ENCODE data around the gene ZNF892.
"Not testable (repeated sequence)": the region's sequence is repeated elsewhere in the genome, so short reads cannot be mapped to it uniquely, and the experiment has no call there.

The ZNF892 gene

GRCh38 chr2:95231723-95232122, 24.4 kb downstream of the ZNF892 start:
- no peak for DNase-seq

GRCh38 chr2:95232232-95232631, 24.9 kb downstream of the ZNF892 start:
- no peak for DNase-seq

DNA sequence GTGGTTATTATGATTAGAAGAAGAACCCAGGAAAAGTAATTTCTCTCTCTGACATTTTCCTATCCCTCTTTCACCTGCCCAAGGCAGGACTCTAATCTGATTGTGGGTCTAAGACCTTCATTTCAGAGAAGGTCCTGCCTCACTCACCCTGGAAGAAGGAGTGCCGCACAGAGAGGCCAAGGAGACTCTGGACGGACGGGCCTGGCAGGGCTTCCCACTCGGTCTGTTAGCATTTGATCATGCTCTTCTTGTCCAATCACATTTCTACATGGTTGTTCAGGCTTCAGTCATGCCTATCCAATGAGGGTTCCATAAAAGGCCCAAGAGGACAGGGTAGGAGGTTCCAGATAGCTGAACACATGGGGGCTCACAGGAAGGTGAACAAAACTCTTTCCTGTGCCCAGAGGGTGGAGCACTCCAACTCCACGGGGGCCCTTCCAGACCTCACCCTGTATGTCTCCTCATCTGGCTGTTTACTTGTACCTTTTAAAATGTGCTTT, 27.0 kb downstream of the ZNF892 start:
- DNase-seq: no peak

DNA sequence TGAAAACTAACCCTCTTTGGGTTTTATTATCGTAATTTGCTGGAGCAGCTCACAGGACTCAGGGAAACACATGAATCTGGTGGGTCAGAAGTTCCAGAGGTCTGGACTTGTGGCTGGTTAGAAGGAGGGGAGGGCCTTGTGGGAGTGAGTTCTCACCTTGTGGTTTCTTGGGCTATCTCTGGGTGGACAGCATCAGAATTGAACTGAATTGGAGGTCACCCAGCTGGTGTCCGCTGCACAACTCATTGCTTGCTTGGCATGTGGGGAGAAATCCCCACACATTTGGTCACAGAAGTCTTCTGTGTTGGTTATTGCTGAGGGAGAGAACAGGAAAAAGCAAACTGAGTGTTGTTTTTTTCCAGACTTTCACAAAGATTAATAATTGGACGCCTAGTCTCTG, 27.5 kb downstream of the ZNF892 start:
- DNase-seq: no peak

DNA sequence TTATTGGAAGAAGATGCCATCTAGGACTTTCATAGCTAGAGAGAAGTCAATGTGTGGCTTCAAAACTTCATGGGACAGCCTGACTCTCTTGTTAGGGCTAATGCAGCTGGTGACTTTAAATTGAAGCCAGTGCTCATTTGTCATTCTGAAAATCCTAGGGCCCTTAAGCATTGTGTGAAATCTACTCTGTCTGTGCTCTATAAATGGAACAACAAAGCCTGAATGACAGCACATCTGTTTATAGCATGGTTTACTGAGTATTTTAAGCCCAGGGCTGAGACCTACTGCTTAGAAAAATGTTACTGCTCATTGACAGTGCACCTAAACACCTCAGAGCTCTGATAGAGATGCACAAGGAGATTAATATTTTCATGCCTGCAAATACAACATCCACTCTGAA, 30.8 kb downstream of the ZNF892 start:
- no peak for DNase-seq

DNA sequence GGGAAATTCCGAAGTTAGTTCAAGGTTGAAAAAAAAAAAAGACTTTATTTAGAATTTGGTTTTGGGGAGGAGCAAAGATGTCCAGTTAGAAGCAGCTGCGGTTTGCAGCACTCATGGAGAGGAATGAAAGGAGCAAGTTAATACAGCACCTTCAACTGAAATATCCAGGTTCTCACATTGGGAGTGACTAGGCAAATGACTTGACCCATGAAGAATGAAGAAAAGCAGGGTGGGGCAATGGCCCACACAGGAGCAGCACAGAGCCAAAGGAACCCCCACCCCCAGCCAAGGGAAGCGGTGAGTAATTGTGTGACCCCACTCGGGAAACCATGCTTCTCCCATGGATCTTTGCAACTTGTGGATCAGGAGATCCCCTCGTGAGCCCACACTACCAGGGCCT, 32.8 kb downstream of the ZNF892 start:
- DNase-seq: no peak

DNA sequence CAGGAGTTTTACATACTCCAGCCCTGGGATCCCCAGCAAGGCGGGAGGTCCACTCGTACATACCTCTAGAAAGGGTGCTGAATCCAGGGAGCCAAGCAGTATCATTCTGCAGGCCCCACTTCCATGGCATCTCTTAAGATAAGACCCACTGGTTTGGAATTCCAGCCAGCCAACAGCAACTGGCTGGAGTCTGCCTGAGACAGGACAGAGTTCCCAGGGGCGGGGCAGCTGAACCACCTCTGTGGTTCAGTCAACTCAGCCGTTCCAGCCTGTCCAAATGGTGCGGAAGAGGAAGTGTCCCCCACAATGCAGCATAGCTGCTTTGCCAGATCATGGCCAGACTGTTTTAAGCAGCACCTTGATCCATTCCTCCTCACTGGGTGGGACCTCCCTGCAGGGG, 33.2 kb downstream of the ZNF892 start:
- no peak for DNase-seq

- DNase-seq: not testable (repeated sequence)
Measured at GRCh38 chr2:95242084-95242483, 34.8 kb downstream of the ZNF892 start.

Measured in NCI-H510A (cell line).